ENCODE results near the gene ERAL1.
"Not testable (repeated sequence)": the region's sequence is repeated elsewhere in the genome, so short reads cannot be mapped to it uniquely, and the experiment has no call there.

The ERAL1 gene

DNA sequence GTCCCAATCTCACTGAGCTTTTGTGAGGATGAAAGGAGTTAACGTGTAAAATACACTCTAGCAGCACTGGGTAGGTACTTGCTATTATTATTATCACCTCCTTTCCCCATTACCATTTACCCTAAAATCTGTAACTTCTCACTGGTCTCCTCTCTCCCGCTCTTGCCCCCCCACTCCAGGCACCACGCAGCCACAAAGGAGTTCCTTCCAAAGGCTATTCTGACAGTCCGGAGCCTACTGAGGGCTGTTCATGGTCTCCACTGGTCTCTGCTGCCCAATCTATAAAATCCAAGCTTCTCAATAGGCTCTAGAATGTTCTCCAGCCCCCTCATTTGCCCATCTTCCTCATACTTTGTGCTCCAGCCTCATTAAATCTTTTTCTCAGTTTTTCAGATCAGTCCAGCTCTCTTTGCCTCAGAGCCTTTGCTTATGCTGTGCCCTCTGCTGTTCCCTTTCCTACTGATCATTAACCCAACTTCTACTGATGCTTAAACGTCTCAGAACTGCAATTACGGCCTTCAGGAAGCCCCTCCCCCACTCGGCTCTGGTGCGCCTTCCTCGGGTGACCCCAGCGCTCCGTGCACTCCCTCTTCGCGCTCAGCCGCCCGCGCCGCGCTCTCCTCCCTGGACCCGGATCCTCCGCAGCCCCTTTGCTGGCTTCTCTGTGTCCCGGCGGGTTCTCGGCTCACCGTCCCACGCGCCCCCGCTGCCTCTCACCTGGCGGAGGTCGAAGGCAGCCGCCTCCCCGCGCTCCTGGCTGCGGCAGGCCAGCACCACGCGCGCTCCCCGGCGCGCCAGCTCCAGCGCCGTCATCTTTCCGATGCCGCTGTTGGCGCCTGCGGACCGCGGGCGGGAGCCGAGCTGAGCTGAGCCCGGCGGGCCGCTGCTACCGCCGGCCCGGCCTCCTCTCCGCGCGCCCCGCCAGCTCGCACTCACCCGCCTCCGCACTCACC lies 47.3 kb downstream of the ERAL1 start:
- DNase-seq (ENCODE audit: low read depth) = peak; percentile 77
- H3K4me3 ChIP-seq (ENCODE audit: low read depth, low read length) = peak overlapping the region; percentile 61
- TF ChIP-seq, protein P1, sequence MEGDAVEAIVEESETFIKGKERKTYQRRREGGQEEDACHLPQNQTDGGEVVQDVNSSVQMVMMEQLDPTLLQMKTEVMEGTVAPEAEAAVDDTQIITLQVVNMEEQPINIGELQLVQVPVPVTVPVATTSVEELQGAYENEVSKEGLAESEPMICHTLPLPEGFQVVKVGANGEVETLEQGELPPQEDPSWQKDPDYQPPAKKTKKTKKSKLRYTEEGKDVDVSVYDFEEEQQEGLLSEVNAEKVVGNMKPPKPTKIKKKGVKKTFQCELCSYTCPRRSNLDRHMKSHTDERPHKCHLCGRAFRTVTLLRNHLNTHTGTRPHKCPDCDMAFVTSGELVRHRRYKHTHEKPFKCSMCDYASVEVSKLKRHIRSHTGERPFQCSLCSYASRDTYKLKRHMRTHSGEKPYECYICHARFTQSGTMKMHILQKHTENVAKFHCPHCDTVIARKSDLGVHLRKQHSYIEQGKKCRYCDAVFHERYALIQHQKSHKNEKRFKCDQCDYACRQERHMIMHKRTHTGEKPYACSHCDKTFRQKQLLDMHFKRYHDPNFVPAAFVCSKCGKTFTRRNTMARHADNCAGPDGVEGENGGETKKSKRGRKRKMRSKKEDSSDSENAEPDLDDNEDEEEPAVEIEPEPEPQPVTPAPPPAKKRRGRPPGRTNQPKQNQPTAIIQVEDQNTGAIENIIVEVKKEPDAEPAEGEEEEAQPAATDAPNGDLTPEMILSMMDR (IDR thresholded peaks at IDR 0.05; ENCODE audit: low read depth, low read length) = peak; percentile 3
- TF ChIP-seq, protein P2, sequence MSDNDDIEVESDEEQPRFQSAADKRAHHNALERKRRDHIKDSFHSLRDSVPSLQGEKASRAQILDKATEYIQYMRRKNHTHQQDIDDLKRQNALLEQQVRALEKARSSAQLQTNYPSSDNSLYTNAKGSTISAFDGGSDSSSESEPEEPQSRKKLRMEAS (IDR thresholded peaks at IDR 0.05; ENCODE audit: low read depth, low read length) = peak; percentile 23; the same call in 1 of the 2 replicates
- TF ChIP-seq MYC (IDR thresholded peaks at IDR 0.05; ENCODE audit: low read depth, low read length) = peak; percentile 54
- no peak for TF ChIP-seq POLR2A (IDR thresholded peaks at IDR 0.05; ENCODE audit: extremely low read depth, insufficient read length)

DNA sequence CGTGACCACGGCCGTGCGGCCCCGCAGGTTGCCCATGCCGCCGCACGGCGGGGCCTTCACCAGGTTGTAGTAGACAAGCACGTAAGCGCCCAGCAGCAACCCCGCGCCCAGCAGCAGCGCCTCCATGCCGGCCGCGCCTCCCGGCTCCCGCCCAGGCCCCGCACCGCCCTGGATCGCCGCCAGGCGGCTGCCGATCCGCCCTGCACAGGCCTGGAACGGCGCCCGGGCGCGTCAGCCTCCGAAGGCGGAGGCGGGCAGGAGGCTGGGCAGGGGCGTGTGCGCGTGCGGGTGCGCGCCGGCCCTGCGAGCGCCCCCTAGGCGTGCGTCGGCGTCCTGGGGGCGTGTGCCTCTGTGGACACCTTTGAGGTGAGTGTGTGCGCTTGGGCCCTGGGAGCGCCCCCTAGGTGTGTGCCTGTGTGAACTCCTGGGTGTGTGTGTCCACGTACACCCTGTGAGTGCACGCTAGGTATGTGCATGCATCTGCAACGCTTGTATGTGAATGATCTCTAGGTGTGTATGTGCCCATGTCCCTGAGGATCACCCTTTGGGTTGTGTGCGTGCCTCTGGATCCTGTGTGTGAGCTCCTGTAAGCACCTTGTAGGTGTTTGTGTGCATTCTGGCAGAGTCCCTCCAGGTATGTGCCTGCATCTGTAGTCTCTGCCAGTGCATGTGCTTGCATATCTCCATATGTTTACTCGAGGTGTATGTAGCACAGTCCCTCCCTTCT lies 48.2 kb downstream of the ERAL1 start, which contains the start of gene DHRS13:
TSS of gene DHRS13 (minus strand) at position 261 of the 727 bp plus-strand sequence. CDS start at position 126, 135 bp downstream.
- peak within 1 kb of the TSS; percentile 61 for H3K4me3 ChIP-seq (ENCODE audit: low read depth, low read length)
- TF ChIP-seq, protein P1 (IDR thresholded peaks at IDR 0.05; ENCODE audit: low read depth, low read length) = peak; percentile 93
- TF ChIP-seq POLR2A (IDR thresholded peaks at IDR 0.05; ENCODE audit: extremely low read depth, insufficient read length) (peak; percentile 39), MYC (IDR thresholded peaks at IDR 0.05; ENCODE audit: low read depth, low read length) (peak; percentile 86)
- TF ChIP-seq, protein P2 (IDR thresholded peaks at IDR 0.05; ENCODE audit: low read depth, low read length) = peak; percentile 73; the same call in 1 of the 2 replicates
- peak; percentile 97 for DNase-seq (ENCODE audit: low read depth)

DNA sequence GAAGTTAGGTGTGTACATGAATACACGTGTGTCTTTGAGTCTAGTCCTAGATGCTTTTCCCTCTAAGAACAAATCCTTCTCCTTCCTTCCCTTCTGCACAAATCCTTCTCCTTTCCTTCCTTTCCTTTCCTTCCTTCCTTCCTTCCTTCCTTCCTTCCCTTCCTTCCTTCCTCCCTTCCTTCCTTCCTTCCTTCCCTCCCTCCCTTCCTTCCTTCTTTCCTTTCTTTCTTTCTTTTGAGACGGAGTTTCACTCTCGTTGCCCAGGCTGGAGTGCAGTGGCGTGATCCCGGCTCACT lies 48.7 kb downstream of the ERAL1 start:
- not testable (repeated sequence) for DNase-seq (ENCODE audit: low read depth); H3K4me3 ChIP-seq (ENCODE audit: low read depth, low read length)

DNA sequence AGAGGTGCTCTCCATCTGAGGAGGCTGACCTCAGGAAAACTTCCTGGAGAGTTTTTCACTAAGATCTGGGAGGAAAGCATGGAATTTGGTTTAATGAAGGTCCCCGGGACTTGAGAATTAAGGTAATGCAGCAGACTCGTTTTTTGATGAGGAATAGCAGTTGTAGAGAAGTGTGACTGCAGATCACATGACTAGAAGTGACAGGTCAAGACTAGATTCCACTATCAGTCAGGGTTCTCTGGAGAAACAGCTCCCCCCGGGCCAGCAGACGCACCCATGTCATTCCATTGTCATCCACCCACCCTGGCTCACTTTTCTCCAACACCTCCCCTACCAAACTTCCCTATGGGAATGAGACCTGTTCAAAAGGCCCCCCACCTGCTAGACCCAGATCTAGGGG lies 50.0 kb downstream of the ERAL1 start:
- TF ChIP-seq, protein P1 (IDR thresholded peaks at IDR 0.05; ENCODE audit: low read depth, low read length) = no peak
- TF ChIP-seq POLR2A (IDR thresholded peaks at IDR 0.05; ENCODE audit: extremely low read depth, insufficient read length) = no peak
- TF ChIP-seq, protein P2 (IDR thresholded peaks at IDR 0.05; ENCODE audit: low read depth, low read length) = no peak
- TF ChIP-seq MYC (IDR thresholded peaks at IDR 0.05; ENCODE audit: low read depth, low read length) = no peak
- DNase-seq (ENCODE audit: low read depth) = no peak
- H3K4me3 ChIP-seq (ENCODE audit: low read depth, low read length) = no peak overlapping the region

DNA sequence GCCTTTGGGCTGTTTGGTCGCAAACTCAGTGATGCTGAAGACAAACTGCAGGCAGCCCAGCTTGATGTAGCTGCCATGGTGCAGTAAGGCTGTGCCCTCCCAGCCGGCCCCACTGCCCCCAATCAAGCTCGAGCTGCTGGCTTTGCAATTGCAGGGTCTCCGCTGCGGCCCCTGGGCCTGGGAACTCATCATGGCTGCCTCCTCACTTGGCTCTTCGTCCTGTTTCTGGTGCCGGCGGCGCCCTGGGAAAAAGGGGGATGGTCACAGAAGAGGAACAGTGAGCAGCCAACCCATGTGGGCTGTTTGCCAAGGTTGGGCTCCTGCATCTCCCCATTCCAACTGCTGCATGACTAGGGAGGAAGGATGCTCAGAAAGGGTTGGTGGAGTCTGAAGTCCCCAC lies 51.5 kb downstream of the ERAL1 start:
- DNase-seq (ENCODE audit: low read depth) = no peak
- no peak overlapping the region for H3K4me3 ChIP-seq (ENCODE audit: low read depth, low read length)

More for the DNA sequence above, 51.5 kb downstream of the ERAL1 start:
- TF ChIP-seq, protein P2 (IDR thresholded peaks at IDR 0.05; ENCODE audit: low read depth, low read length) = no peak
- TF ChIP-seq POLR2A (IDR thresholded peaks at IDR 0.05; ENCODE audit: extremely low read depth, insufficient read length) (no peak), MYC (IDR thresholded peaks at IDR 0.05; ENCODE audit: low read depth, low read length) (no peak)
- TF ChIP-seq, protein P1 (IDR thresholded peaks at IDR 0.05; ENCODE audit: low read depth, low read length) = no peak

Measured in NB4 (cell line).